ENCODE data around the gene DDC. TPM values are rescaled to one million over a fixed set of nuclear protein-coding genes. Genes with fewer than 3 reads are reported as not detected.

DDC gene
- polyA plus RNA-seq, 1 donor (not counting 4 experiments of a cell fraction or from before 2014, with no cell fraction given) = not detected

- no peaks in the 10 kb centered on the region for H3K36me3 ChIP-seq (ENCODE audit: control insufficient read depth in 2 of 2, extremely low read depth in 1 of 2, insufficient read depth in 2 of 2, low read length in 2 of 2)
Observed at GRCh38 chr7:50589364-50589763, 24.2 kb upstream of the DDC start.

GRCh38 chr7:50588937-50589336 lies 23.7 kb upstream of the DDC start:
- peaks cover 1% of the 10 kb centered on the region for H3K9me3 ChIP-seq (ENCODE audit: control insufficient read depth, low read depth, low read length)
- no peak overlapping the region for H3K9ac ChIP-seq (ENCODE audit: control insufficient read depth, extremely low read depth, insufficient read depth, low read length)
- H3K27me3 ChIP-seq (ENCODE audit: control insufficient read depth, extremely low read depth, insufficient read depth, low read length) = no peaks in the 10 kb centered on the region
- no peak overlapping the region for H2AFZ ChIP-seq (ENCODE audit: control insufficient read depth, low read length)
- no peaks in the 10 kb centered on the region for H3K9me1 ChIP-seq (ENCODE audit: control insufficient read depth, extremely low read depth, insufficient read depth, low read length)
- DNase-seq (ENCODE audit: low read depth, low spot score) (no peak), FAIRE-seq (no peak)
- no peak overlapping the region for H3K4me3 ChIP-seq (ENCODE audit: control insufficient read depth in 2 of 3, extremely low read depth in 1 of 3, insufficient read depth in 2 of 3, low read depth in 1 of 3, low read length in 3 of 3)
- H4K20me1 ChIP-seq (ENCODE audit: control insufficient read depth, extremely low read depth, insufficient read depth, low read length) = no peaks in the 10 kb centered on the region
- peaks cover 9% of the 10 kb centered on the region for H3K4me1 ChIP-seq (ENCODE audit: control insufficient read depth, extremely low read depth, insufficient read depth, low read length)
- H3K4me2 ChIP-seq (ENCODE audit: control insufficient read depth, extremely low read depth, insufficient read depth, low read depth, low read length) = no peak overlapping the region
- TF ChIP-seq CTCF (optimal IDR thresholded peaks at IDR 0.05 in 1 of 3, IDR thresholded peaks at IDR 0.05 in 1 of 3, conservative IDR thresholded peaks at IDR 0.05 in 1 of 3; ENCODE audit: extremely low read depth in 1 of 3, insufficient read depth in 2 of 3, low read length in 3 of 3) (peak in 2 of 3 experiments; percentile 9 to 11), EZH2 (IDR thresholded peaks at IDR 0.05; ENCODE audit: low read length) (no peak)
- H3K36me3 ChIP-seq (ENCODE audit: control insufficient read depth in 2 of 2, extremely low read depth in 1 of 2, insufficient read depth in 2 of 2, low read length in 2 of 2) = no peaks in the 10 kb centered on the region
- no peak overlapping the region for H3K27ac ChIP-seq (ENCODE audit: control insufficient read depth, insufficient read depth, low read length)
- H3K79me2 ChIP-seq (ENCODE audit: control insufficient read depth, insufficient read depth, low read length) = no peaks in the 10 kb centered on the region
- dilution Hi-C loops (cut with MboI; ENCODE audit: extremely low pct_ligation_motif_present, low sequenced_read_pairs) = no loop called here

More at GRCh38 chr7:50589364-50589763, 24.2 kb upstream of the DDC start:
- dilution Hi-C loops (cut with MboI; ENCODE audit: extremely low pct_ligation_motif_present, low sequenced_read_pairs) = no loop called here
- FAIRE-seq (no peak), DNase-seq (ENCODE audit: low read depth, low spot score) (no peak)
- peaks cover 9% of the 10 kb centered on the region for H3K4me1 ChIP-seq (ENCODE audit: control insufficient read depth, extremely low read depth, insufficient read depth, low read length)
- H3K27me3 ChIP-seq (ENCODE audit: control insufficient read depth, extremely low read depth, insufficient read depth, low read length) = no peaks in the 10 kb centered on the region
- H3K4me2 ChIP-seq (ENCODE audit: control insufficient read depth, extremely low read depth, insufficient read depth, low read depth, low read length) = no peak overlapping the region
- no peak overlapping the region for H3K9ac ChIP-seq (ENCODE audit: control insufficient read depth, extremely low read depth, insufficient read depth, low read length)
- no peak overlapping the region for H3K4me3 ChIP-seq (ENCODE audit: control insufficient read depth in 2 of 3, extremely low read depth in 1 of 3, insufficient read depth in 2 of 3, low read depth in 1 of 3, low read length in 3 of 3)
- no peaks in the 10 kb centered on the region for H4K20me1 ChIP-seq (ENCODE audit: control insufficient read depth, extremely low read depth, insufficient read depth, low read length)
- H2AFZ ChIP-seq (ENCODE audit: control insufficient read depth, low read length) = no peak overlapping the region
- H3K27ac ChIP-seq (ENCODE audit: control insufficient read depth, insufficient read depth, low read length) = no peak overlapping the region
- H3K79me2 ChIP-seq (ENCODE audit: control insufficient read depth, insufficient read depth, low read length) = no peaks in the 10 kb centered on the region
- H3K9me3 ChIP-seq (ENCODE audit: control insufficient read depth, low read depth, low read length) = no peaks in the 10 kb centered on the region
- TF ChIP-seq CTCF (optimal IDR thresholded peaks at IDR 0.05 in 1 of 3, IDR thresholded peaks at IDR 0.05 in 1 of 3, conservative IDR thresholded peaks at IDR 0.05 in 1 of 3; ENCODE audit: extremely low read depth in 1 of 3, insufficient read depth in 2 of 3, low read length in 3 of 3) (no peak), EZH2 (IDR thresholded peaks at IDR 0.05; ENCODE audit: low read length) (no peak)
- H3K9me1 ChIP-seq (ENCODE audit: control insufficient read depth, extremely low read depth, insufficient read depth, low read length) = no peaks in the 10 kb centered on the region

Measured in keratinocyte (primary cell).